BLaER1 treated with 17β-estradiol and CSF1 and Interleukin-3, amounts not matched to agents 10 nM and 100 nM (cell line): ENCODE results near the gene RFC4.

ENCODE experiments used
- H3K27ac ChIP-seq, 11 experiments: shearing (Covaris generic); formaldehyde crosslinking; 2 replicates each; pipeline ENCODE4 v1.8.1; 2022
- H3K27me3 ChIP-seq, 11 experiments: shearing (Covaris generic); formaldehyde crosslinking; 2 replicates each; pipeline ENCODE4 v1.8.1; 2022
- H3K36me3 ChIP-seq, 11 experiments: shearing (Covaris generic); formaldehyde crosslinking; 2 replicates each; pipeline ENCODE4 v1.8.1; 2022
- H3K4me1 ChIP-seq, 10 experiments: shearing (Covaris generic); formaldehyde crosslinking; 2 replicates each; pipeline ENCODE4 v1.8.1; 2022
- H3K4me2 ChIP-seq, 11 experiments: shearing (Covaris generic); formaldehyde crosslinking; 2 replicates each; pipeline ENCODE4 v1.8.1; 2022
- H3K4me3 ChIP-seq, 10 experiments: shearing (Covaris generic); formaldehyde crosslinking; 2 replicates each; pipeline ENCODE4 v1.8.1; 2022
- H3K9ac ChIP-seq, 11 experiments: shearing (Covaris generic); formaldehyde crosslinking; 2 replicates each; pipeline ENCODE4 v1.8.1; 2022
- H3K9me3 ChIP-seq, 11 experiments: shearing (Covaris generic); formaldehyde crosslinking; replicated peaks in 1 of 11; 2 replicates each; pipeline ENCODE4 v1.8.1; 2022
- H4K20me1 ChIP-seq, 11 experiments: shearing (Covaris generic); formaldehyde crosslinking; 2 replicates each; pipeline ENCODE4 v1.8.1; 2022
- Cebpa-rat ChIP-seq, 11 experiments: shearing (Covaris generic); IDR thresholded peaks; 2 replicates each; pipeline ENCODE4 v1.8.1; 2022

Gene RFC4

DNA sequence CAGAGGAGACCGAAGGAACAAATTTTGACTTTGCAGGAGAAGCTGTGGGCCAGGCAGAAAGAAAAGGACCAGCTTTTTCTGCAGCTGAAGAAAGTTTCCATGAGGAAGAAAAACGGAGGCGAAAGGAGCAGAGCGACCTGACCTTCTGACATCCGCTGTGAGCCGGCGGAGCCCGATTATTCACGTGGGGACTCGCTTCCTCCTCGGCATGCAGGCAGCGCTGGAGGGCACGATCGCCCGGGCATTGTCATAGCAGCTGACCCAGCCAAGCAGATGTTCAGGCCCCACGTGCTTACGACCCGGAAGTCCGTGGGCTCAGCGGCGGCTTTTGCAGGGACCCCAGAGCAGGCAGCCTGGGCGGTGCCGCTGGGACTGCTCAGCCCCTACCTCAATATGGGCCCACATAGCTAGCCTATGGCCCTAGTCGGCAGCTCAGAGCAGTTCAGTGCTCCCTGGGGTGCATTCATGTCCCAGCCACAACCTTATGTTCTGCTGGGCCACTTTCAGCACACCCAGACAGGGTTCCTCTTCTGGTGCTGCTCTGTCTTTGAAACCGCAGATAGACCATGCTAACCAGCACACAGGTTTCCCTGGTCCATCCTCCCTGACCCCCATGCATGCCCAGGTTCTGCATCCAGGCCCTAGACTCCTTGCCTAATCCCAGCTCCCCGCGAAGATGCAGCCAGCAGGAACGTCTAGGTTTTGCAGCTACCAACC, 33.4 kb downstream of the RFC4 start:
- Histone ChIP-seq H3K4me3 (peak overlapping the region; percentile 52 to 75 (median 64)), H3K27me3 (no peaks in the 10 kb centered on the region), H4K20me1 (no peaks in the 10 kb centered on the region), H3K9ac (peak overlapping the region; percentile 75 to 88 (median 84)), H3K4me2 (peak overlapping the region; percentile 86 to 99 (median 93)), H3K27ac (peak overlapping the region; percentile 72 to 93 (median 89)), H3K4me1 (peaks cover 21 to 26% (median 24%) of the 10 kb centered on the region in 10 experiments), H3K9me3 (no peaks in the 10 kb centered on the region), H3K36me3 (no peaks in the 10 kb centered on the region)
- no peak for TF ChIP-seq Cebpa-rat (IDR thresholded peaks at IDR 0.05)

DNA sequence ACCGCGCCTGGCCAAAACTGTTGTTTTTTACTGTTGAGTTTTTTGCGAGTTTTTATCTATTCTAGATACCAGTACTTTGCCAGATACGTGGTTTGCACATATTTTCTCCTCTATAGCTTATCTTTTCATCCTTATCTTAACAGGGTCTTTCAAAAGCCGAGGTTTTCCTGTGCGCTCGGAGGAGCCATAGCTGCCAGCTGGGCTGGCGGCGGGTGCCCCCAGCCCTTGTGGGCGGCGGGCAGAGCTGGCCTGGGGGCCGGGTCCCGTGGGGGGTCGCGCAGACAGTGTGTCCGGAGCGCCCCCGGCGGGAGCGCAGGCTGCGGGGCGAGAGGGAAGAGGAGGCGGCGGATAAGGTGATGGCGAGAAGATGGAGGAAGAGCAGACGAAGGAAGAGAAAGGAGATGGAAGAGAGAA, 34.0 kb downstream of the RFC4 start:
- Histone ChIP-seq H3K9ac (peak overlapping the region; percentile 75 to 88 (median 84)), H3K27me3 (no peaks in the 10 kb centered on the region), H3K9me3 (no peaks in the 10 kb centered on the region), H3K4me3 (peak overlapping the region; percentile 52 to 75 (median 64)), H3K4me2 (peak overlapping the region; percentile 86 to 99 (median 93)), H3K27ac (peak overlapping the region; percentile 72 to 93 (median 89); a peak in 21 of 22 replicates), H3K36me3 (no peaks in the 10 kb centered on the region), H3K4me1 (peaks cover 21 to 26% (median 24%) of the 10 kb centered on the region in 10 experiments), H4K20me1 (no peaks in the 10 kb centered on the region)
- no peak for TF ChIP-seq Cebpa-rat (IDR thresholded peaks at IDR 0.05)

DNA sequence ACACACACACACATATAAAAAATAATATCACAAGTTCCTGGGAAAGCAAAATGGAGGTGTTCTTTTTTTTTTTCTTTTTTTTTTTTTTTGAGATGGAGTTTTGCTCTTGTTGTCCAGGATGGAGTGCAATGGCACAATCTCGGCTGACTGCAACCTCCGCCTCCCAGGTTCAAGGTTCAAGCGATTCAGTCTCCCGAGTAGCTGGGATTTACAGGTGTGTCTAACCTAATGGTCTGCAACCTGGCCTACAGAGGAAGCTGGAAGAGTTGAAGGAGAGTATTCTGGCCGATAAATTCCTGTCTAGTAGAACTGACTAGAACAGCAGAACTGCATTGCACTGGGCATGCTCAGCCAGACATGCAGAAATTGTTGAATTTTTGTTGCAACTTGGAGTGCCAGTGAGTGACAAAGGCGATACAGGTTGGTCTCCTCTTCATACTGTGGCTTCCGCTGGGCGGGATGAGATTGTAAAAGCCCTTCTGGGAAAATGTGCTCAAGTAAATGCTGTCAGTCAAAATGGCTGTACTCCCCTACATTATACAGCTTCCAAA, 45.3 kb downstream of the RFC4 start:
- Histone ChIP-seq H3K4me2 (no peak overlapping the region), H3K9me3 (peaks cover 0 to 5% (median 0%) of the 10 kb centered on the region in 11 experiments; a peak in 1 of 22 replicates), H3K4me3 (no peak overlapping the region), H3K36me3 (no peaks in the 10 kb centered on the region), H4K20me1 (no peaks in the 10 kb centered on the region), H3K9ac (no peak overlapping the region), H3K4me1 (no peaks in the 10 kb centered on the region; a peak in 1 of 20 replicates), H3K27ac (no peak overlapping the region), H3K27me3 (no peaks in the 10 kb centered on the region)
- no peak for TF ChIP-seq Cebpa-rat (IDR thresholded peaks at IDR 0.05)

DNA sequence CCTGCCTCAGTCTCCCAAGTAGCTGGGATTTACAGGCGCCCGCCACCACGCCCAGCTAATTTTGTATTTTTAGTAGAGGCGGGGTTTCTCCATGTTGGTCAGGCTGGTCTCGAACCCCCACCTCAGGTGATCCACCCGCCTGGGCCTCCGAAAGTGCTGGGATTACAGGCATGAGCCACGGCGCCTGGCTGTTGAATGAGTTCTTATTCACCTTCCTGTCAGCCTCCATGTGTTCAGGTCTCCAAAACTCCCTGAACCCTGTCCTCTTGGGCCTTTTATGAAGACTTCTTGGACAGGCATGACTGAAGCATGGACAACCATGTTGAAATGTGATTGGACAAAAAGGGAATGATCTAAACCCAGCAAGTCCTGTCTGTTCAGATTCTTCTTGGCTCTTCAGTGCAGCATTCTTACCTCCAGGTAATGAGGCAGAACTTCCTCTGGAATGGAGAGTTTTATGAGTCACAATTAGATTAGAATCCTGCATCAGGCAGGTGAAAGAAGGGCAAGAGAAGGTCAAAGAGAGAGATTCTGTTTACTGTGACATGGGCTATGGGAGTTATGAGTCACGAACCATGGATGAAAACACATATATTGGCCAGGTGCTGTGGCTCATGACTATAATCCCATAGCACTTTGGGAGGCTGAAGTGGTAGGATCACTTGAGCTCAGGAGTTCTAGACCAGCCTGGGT, 46.0 kb downstream of the RFC4 start:
- no peak overlapping the region for H3K27ac ChIP-seq
- TF ChIP-seq Cebpa-rat (IDR thresholded peaks at IDR 0.05) = no peak
- H3K36me3 ChIP-seq = no peaks in the 10 kb centered on the region
- no peak overlapping the region for H3K4me3 ChIP-seq
- H3K4me2 ChIP-seq = no peak overlapping the region
- H4K20me1 ChIP-seq = no peaks in the 10 kb centered on the region
- H3K4me1 ChIP-seq = no peaks in the 10 kb centered on the region; a peak in 1 of 20 replicates
- H3K9me3 ChIP-seq = no peaks in the 10 kb centered on the region
- no peak overlapping the region for H3K9ac ChIP-seq
- no peaks in the 10 kb centered on the region for H3K27me3 ChIP-seq

DNA sequence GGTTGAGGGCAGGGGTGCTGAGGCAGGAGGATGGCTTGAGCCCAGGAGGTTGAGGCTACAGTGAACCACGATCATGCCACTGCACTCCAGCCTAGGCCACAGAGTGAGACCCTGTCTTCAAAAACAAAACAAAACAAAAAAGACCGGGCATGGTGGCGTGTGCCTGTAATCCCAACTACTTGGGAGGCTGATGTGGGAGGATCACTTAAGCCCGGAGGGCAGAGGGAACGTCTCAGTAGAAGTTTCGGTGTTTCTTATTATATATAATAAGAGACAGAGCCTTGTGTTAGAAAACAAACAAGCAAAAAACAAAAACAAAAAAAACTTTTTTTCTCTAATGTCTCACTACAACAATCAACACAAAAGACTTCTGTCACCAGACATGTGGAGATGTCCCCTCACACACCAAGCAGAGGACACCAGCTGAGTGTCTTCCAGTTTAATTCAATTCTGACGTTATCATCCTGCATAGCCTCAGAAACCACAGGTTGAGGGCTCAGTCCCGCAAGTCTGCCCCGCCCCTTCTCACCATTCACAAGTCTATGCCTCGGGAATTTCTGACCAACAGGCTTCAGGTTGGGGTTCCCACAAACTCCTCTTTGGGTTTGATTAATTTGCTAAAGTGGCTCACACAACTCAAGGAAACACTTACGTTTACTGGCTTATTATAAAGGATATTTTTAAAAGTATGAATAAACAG, 46.9 kb downstream of the RFC4 start:
- TF ChIP-seq Cebpa-rat (IDR thresholded peaks at IDR 0.05) = no peak
- Histone ChIP-seq H3K27me3 (no peaks in the 10 kb centered on the region), H3K4me3 (no peak overlapping the region), H4K20me1 (no peaks in the 10 kb centered on the region), H3K4me2 (no peak overlapping the region), H3K27ac (no peak overlapping the region), H3K9me3 (no peaks in the 10 kb centered on the region), H3K9ac (no peak overlapping the region), H3K36me3 (no peaks in the 10 kb centered on the region), H3K4me1 (no peaks in the 10 kb centered on the region; a peak in 1 of 20 replicates)

DNA sequence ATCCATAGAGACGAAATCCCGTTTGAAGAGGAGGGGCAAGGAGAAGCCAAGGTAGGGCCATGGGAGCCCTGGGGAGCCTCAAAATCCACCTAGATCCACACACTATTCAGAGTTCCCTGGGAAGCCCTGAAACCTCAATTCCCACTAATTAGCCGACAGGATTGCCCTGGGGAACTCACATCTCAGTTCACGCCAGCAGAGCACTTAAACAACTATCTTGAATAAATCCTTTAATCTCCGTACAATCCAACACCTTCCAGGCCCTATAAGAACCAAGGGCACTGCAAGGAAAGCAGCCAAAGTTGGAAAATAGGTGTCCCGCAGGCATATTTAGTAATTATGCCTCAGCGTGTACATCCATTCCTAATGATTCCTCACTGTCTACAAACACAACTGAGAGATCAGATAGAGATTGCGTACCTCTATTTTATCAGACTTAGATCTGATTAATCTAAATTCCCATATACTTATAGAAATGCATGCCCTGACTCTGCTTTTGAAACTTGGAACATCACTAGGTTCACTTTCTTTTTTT, 48.5 kb downstream of the RFC4 start:
- H3K9me3 ChIP-seq = no peaks in the 10 kb centered on the region
- no peak overlapping the region for H3K4me3 ChIP-seq
- no peaks in the 10 kb centered on the region for H3K27me3 ChIP-seq
- no peak overlapping the region for H3K9ac ChIP-seq
- no peak overlapping the region for H3K27ac ChIP-seq
- no peaks in the 10 kb centered on the region for H3K36me3 ChIP-seq
- H3K4me1 ChIP-seq = no peaks in the 10 kb centered on the region; a peak in 1 of 20 replicates
- no peak overlapping the region for H3K4me2 ChIP-seq
- no peak for TF ChIP-seq Cebpa-rat (IDR thresholded peaks at IDR 0.05)
- H4K20me1 ChIP-seq = no peaks in the 10 kb centered on the region

DNA sequence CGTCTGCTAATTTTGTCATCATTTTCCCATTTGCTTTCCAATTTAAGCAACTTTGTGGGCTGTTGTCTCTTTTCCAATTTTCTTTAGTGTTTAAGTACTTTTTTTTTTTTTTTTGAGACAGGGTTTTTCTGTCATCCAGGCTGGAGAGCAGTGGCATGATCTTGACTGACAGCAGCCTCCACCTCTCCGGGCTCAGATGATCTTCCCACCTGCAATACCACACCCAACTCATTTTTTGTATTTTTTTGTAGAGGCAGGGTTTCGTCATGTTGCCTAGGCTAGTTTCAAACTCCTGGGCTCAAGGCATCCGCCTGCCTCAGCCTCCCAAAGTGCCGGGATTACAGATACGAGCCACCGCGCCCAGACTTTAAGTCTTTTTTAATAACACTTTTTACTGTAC, 49.1 kb downstream of the RFC4 start:
- Histone ChIP-seq H3K27ac (no peak overlapping the region), H3K4me1 (no peaks in the 10 kb centered on the region; a peak in 1 of 20 replicates), H3K9ac (no peak overlapping the region), H3K9me3 (no peaks in the 10 kb centered on the region), H3K4me3 (no peak overlapping the region), H3K36me3 (no peaks in the 10 kb centered on the region), H3K4me2 (no peak overlapping the region), H4K20me1 (no peaks in the 10 kb centered on the region), H3K27me3 (no peaks in the 10 kb centered on the region)
- TF ChIP-seq Cebpa-rat (IDR thresholded peaks at IDR 0.05) = no peak

DNA sequence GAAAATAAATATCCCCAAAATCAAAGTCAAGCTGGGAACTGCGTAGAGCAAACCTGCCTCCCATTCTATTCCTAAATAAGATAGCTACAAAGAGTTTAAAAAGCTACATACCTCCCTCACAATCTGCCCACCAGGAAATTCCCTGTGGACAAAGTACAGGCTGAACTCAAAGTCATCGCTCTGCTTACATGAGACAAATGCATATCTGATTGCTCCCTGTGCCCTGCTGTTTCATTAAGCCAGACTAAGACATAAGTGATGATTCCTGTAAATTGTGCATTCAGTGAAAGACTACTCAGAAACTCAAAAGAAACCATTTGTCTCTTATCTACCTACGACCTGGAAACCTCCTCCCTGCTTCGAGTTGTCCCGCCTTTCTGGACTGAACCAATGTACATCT, 51.4 kb downstream of the RFC4 start:
- H3K36me3 ChIP-seq = no peaks in the 10 kb centered on the region
- H3K27ac ChIP-seq = no peak overlapping the region
- no peaks in the 10 kb centered on the region for H3K9me3 ChIP-seq
- H3K4me1 ChIP-seq = no peaks in the 10 kb centered on the region; a peak in 1 of 20 replicates
- no peak overlapping the region for H3K4me2 ChIP-seq
- H3K9ac ChIP-seq = no peak overlapping the region
- no peak for TF ChIP-seq Cebpa-rat (IDR thresholded peaks at IDR 0.05)
- no peaks in the 10 kb centered on the region for H4K20me1 ChIP-seq
- H3K27me3 ChIP-seq = no peaks in the 10 kb centered on the region
- H3K4me3 ChIP-seq = no peak overlapping the region

DNA sequence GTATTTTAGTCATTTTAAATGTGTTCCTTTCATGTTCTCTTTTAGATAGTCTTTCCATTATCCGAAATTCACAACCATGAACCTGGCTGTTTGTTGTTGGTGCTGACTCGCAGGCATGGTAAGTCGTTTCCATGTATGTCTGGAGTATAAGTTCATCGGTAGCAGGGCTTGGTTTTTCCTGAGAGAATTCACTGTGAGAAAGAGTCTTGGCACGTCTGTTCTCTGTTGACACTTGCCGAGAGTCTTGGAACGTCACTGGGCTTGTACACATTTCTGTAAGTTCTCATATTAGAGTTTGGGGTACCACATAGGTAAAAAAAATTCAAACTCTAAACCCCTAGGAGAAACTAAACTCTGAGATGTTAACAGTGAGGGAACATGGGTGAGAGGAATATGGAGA, 52.3 kb downstream of the RFC4 start:
- Histone ChIP-seq H3K9ac (no peak overlapping the region), H3K36me3 (no peaks in the 10 kb centered on the region), H3K4me1 (no peaks in the 10 kb centered on the region; a peak in 1 of 20 replicates), H3K27ac (no peak overlapping the region), H3K9me3 (no peaks in the 10 kb centered on the region), H3K27me3 (no peaks in the 10 kb centered on the region), H3K4me2 (no peak overlapping the region), H3K4me3 (no peak overlapping the region), H4K20me1 (no peaks in the 10 kb centered on the region)
- no peak for TF ChIP-seq Cebpa-rat (IDR thresholded peaks at IDR 0.05)
